GM21723 (cell line): ENCODE results near the gene DNAJC1.

Experiments
- ATAC-seq: cut with Tn5 transposase; IDR thresholded peaks from one replicate; pipeline ENCODE4 v1.9.1; 2021; ENCODE audit warnings: mild to moderate bottlenecking, moderate library complexity; ENCODE audit not compliant: unreplicated experiment

Gene DNAJC1

GRCh38 chr10:22010539-22010938, 7.0 kb upstream of the DNAJC1 start:
- no peak for ATAC-seq

GRCh38 chr10:22006379-22006884, 2.9 kb upstream of the DNAJC1 start:
- no peak for ATAC-seq

GRCh38 chr10:22005763-22006162, 2.2 kb upstream of the DNAJC1 start:
- ATAC-seq: no peak

- ATAC-seq: peak; percentile 2
Measured at GRCh38 chr10:22003964-22004281, 393 bp upstream of the DNAJC1 start.

- ATAC-seq: peak; percentile 28
Measured at GRCh38 chr10:22002591-22003176, 846 bp downstream of the DNAJC1 start.

DNA sequence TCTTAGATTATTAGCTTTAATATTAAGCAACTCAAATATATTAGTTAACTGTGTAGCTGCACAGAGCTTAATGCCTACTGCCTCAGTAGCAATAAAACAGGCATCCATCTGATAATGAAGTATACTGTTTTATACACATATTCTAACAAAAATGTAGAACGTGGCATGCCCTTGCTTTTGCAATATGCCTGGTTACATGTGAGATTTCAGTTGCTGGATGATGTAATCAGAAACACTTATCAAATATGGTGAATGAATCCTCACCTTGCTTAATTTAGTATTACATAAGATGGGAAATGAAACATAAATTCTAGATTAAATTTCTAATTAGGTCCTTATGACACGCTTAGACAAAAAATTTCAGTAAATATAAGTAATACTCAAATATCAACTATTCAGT, 8.0 kb downstream of the DNAJC1 start:
- ATAC-seq: no peak

- ATAC-seq: no peak
Measured at GRCh38 chr10:21993360-21994001, 10.0 kb downstream of the DNAJC1 start.

GRCh38 chr10:21991785-21992184, 11.7 kb downstream of the DNAJC1 start:
- ATAC-seq: no peak

DNA sequence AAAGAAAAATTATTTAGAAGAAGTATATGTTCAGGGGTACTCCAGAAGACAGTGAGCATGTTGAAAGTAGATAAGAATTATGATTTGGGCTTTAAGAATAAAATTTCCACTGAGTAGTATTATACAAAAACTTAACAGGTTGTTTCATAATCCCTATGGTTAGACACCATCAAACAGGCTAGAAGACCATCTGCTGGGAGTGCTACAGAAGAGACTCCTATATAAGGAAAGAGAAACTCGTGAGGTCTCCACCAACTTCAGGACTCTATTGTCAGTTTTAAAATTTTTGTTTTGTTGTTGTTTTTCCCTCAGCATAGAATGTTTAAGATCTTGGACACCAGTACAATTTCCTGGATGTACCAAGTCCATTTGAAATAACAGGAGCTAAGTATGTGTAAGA, 13.1 kb downstream of the DNAJC1 start:
- ATAC-seq: no peak

DNA sequence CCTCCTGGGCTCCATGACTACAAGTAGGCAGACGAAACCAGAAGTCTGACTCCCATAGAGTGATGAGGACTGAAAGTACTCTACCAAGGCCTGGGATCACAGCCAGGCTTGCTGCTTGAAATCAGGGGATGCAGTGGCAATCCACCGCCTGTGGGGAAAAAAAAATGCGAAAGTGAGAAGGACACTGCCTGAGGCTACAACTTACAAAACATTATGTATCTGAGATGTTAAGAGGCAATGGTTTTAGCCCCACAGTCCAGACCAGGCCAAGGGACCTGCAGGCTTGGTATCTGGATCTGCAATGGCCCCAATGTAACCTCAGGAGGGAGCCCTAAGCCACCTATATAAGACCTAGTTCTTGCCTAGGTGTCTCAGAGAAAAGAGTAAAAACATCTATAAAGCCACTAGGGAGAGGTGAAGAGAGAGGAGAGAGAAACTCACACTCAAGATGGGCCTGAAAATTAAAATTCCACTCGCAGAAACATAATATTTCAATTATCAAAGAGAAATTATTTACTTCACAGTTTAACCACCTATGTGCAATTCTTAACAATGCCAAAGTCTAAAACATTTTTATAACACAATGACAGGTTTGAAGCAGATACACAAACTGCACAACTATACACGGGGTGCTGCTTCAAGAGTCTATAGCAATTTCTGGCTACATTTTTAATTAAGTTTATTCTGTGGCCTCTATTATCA, 13.9 kb downstream of the DNAJC1 start:
- peak; percentile 95 for ATAC-seq

GRCh38 chr10:21985541-21985940, 18.0 kb downstream of the DNAJC1 start:
- ATAC-seq: no peak

DNA sequence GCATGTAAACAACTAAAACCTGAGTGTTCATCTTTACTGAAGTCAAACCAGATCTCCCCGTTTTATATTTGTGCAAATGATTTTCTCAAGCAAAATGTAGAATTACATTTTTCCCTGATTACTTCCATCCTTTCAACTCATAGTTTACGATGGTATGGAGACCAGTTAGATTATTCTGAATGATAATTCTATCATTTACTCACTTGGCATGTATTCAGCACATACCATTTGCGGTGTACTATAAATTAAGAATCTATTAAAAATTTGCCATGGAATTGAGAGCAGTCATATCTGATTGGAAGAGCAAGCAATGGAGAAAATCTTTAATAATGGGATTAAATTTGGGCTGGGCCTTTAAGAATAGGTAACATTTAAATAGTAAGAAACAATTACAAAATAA, 22.4 kb downstream of the DNAJC1 start:
- ATAC-seq: no peak

DNA sequence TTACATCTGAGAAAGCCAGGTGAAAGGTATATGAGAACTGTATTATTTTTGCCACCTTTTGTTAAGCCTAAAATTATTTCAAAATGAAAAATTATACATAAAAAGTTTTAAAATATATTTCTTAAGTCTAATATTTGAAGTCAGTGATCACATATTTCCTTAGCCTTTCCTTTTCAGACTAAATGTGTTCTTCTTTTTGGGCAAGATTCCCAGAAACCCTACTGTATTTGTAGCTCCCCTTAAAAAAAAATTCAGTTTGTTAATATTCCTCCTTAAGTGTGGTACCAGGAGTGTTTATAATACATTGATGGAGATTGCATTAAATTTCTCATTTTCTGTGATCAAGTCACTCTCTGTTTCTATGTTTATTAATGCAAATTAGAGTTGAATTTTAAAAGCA, 22.8 kb downstream of the DNAJC1 start:
- ATAC-seq: no peak

DNA sequence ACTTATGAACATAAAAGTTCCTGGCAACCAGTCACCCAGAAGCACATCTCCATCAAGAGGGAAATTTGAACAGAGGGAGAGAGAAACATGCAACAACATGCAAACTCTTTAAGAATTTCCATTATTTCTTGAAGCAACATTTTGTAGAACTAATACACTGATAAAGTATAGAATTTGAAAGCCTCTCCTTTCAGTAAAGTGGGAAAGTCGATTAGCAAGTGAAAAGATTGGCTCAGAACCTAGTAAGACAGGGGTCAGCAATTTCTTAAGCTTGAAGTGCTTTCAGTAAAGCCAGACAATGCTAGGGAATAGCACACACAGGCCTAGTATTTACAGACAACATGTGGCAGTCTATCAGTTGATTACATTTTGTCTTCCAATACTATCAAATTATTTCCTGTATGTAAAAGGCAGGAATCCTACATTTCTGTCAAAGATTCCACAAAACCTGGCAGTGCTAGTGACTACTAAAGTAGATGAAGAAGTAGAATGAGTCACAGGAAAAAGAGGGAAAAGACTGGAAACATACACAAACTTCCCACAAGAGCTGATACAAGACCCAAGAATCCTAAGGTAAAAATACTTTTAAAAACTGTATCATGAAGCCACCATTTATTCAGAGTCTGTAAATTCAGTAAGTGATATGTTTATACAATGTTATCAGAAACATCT, 25.2 kb downstream of the DNAJC1 start:
- no peak for ATAC-seq

DNA sequence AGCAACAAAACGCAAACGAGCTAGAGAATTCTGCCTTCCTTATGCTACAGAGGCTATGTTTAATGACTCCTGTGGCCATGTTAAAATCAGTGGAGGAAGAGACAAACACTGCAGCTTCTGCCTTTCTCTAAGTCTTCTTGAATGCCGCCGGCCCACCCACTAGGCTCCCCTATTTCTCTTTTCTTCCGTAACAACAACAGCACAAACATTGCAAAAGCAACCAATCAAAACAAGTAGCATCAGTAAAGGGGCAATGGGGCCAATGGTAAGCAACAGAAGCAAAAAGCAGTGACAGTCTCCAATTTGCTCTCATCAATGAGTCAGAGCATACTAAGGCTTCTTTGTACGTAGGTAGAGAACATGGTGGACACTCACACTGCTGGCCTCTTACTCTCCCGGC, 26.8 kb downstream of the DNAJC1 start:
- ATAC-seq: no peak

- ATAC-seq: no peak
Measured at GRCh38 chr10:21976280-21976679, 27.2 kb downstream of the DNAJC1 start.

DNA sequence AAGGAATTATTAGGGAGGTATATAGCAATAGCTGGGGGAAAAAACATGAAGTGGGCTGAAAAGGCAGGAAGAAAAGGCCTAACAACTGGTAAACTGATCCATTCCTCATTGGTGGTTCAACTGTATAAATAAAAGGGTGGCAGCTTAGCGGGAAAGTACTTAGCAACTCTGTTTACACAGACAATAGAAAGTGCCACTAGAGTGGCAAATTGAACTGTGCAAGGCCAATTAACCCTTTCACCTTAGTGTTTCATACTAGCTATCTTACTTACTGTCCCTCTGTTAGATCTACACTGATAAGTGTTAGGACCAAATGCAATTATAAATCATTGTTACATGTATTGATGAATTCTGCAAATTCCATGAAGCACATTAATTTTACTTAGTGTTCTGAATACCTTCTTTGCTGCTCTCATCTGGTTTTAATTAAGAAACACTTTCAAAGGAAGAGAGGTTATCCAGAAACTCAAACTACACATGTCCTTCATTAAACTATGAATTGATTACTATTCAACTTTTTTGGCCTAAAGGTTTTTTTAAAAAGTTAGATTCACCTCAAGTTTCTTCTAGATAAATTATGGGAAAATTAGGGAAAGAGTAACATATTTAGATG, 28.0 kb downstream of the DNAJC1 start:
- no peak for ATAC-seq

GRCh38 chr10:21972584-21972983, 30.9 kb downstream of the DNAJC1 start:
- no peak for ATAC-seq

- no peak for ATAC-seq
Measured at GRCh38 chr10:21969326-21970287, 33.9 kb downstream of the DNAJC1 start.

GRCh38 chr10:21964983-21965665, 38.4 kb downstream of the DNAJC1 start:
- no peak for ATAC-seq
